ENCODE results near the gene PRAF2.

PRAF2 gene

DNA sequence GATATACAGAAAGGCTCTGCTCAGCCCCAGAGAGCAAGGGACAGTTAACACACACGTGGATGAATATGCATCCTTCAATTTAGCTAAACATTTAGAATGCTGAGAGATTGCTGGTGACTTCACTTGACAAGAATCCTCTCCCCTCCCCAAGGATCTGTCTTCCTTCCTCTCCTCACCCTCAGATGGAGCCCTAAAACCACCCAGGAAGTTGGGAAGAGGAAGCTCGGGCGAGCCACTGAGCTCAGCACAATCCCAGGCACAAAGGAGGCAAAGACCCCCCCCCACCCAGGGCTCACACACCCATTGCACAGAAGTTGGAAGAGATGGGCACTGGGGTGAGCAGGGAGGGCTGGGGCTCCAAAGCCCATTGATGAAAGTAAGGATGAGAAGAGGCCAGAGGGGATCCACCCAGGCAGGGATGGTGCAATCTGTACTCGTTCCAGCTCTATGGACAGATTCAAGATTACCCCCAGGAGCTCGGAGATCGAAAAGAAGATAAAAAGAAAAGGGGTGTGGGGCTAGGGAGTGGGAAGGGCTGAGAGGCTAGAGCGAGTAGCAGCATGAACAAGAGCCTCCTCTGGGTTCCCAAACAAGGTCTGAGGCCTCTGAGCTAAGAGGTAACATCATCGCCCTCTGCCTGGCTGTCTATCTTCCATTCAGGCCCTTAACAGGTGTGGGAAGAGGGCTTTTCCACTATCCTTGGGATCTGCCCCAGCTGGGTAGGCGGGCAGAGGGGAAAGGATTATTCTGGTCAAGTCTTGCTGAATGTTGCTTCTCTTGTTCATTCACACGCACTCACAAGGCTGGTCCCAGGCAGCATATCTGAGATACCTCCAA lies 31.8 kb downstream of the PRAF2 start:
- peak in 1 of 2 experiments; percentile 9 for DNase-seq

DNA sequence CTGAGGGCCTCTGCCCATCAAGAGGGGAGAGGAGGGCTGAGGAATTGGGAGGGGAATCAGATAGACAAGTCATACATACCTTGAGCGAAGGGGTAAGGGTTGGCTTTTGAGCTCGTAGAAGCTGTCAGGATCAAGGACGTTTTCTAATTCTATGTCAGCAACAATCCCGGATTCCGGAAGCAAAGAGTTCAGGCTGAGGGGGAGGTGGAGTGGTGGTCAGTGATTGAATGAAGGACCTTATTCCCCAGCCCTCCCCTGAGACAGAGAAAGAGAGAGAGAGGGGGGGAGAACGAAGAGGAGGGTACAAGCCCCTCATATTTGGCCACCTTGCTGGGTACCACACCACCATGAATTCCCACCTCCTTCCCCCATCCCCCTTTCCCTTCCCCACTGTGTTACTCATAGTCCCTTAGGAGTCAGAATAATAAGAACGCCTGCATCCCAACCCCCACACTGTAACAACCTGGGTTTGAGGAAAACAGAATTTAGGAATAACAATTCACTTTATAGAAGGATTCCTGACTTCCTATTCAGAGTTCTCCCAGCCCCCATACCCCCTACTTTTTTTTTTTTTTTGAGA lies 33.3 kb downstream of the PRAF2 start:
- DNase-seq, result no peak

DNA sequence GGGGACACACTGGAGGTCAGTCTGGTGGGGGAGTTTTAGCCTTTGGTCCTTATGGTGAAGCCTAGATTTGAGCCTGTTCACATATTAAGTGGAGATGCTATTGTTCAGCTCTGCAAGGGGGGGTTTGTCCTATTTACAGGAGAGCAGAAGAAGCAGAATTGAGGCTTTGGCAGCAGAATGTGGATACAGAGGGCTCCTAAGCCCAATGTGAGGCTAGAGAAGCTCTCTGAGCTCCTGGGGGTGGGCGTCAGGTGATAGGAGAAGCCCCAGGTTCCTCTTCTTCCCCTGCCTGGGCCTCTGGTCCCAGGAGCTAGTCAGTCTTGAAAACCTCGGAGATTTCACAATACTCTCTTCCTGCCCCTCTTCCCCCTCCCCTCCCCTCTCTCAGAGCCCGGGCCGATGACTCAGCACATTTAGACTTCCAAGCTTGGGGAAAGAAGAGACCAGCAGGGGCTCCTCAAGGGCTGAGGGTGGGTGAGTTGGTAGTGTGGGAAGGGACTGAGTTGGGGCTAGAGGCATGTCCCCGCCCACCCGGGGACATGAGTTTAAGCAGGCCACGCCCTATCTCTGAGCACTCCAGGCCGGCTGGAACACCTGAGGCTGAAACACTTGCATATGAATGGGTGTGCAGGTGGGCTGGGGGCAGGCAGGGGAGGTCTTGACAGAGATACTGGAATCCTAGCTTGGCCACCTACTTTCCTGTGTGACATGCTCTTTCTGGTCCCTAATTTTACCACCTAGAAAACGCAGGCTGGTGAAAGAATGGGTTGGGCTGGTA lies 34.0 kb downstream of the PRAF2 start:
- peak; percentile 49 to 61 for DNase-seq

DNA sequence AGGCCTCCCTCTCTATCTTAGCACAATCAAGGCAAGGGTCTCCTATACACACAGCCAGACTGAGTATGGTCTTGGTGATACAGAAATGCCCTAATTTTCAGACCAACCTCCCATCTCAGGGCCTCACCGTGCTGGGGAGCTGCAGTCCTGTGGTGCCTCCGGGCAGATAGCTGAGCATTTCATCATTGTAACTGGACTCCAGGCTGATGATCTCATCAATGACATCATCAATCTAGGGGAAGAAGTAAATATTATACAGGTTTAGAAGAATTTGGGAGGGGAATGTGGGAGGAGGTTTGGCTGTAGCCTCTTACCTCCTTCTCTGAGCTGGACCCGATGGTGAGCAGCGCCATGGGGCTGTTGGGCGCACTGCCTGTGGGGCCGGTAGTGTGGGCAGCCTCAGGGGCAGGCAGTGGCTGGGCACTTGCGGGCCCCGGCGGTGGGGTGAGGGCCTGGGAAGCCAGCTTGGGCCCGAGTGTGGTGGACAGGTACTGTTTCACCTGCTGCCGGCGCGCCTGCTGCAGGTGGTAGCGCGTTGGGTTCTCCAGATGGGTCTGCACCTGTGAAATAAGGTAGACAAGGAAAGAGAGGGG lies 35.8 kb downstream of the PRAF2 start:
- no peak for DNase-seq

DNA sequence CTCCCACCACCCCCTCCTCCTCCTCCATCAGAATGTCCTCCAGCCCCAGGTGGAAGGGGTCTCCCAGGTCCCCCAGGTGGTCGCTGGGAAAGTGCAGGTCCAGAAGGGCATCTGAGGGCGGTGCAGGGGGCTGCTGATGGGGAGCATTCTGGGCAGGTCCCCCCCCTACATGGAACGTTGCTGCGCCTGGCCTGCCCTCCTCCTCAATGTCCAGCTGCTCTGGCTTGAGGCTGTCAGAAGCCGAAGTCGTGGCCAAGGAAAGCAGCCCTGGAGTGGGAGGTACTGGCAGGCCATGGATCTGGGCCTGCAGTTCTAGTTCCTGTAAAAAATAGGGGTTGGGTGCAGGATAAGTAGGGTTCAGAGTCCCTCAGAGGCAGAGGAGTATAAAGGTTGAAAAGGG lies 43.5 kb downstream of the PRAF2 start:
- DNase-seq, result no peak

DNA sequence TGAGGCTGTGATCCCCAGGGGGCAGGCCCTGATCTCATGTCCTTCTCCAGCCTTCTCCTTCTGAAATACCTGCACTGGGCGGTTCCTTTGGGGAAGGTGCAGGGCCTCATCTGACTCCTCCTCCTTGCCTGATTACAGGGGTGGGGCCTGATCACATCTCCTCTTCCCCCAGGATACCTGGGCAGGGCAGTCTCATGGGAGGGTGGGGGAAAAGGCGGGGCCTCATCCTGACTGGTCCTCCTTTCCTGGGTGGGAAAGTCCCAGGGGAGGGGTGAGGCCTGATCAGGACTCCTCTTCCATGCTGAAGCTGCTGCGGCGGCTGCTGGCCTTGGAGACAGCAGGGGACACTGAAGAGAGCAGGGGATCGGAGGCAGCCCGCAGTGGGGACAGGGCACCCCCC lies 43.9 kb downstream of the PRAF2 start:
- no peak for DNase-seq
